Ramos (cell line): ENCODE measurements around the gene NENF.
"Not testable (repeated sequence)": the region's sequence is repeated elsewhere in the genome, so short reads cannot be mapped to it uniquely, and the experiment has no call there.

Source experiments
- in situ Hi-C: fragments of 300-500 bp; cut with MboI; formaldehyde crosslinking; loops from one replicate; pipeline ENCODE4 v1.14.3; 2022; ENCODE audit warnings: low sequenced_read_pairs; ENCODE audit not compliant: unreplicated experiment

The NENF gene

DNA sequence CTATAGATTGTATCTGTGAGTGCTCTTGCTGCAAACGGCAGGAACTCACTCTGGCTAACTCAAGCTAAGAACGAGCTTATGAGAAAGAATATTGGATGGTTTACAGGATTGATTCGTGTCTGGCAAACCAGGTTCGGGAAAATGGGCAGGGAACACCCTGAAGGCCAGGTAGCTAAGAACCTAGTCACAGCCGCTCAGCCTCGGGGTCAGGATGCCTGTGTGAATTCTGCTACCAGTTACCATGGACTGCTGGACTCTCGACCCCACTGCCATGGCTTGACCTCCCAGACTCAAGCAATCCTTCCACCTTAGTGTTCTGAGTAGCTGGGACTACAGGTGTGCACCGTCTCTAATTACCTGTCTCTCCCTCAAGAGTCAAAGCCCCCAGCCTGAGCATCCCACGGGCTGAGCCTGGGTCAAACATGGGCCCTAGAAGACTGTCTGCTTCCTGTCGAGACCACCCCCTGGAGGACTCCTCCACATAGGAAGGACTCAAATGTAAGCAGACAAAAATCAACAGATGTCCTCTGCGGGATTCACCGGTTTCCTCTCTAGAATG lies 45.8 kb downstream of the NENF start:
- in situ Hi-C loops = no loop called here

DNA sequence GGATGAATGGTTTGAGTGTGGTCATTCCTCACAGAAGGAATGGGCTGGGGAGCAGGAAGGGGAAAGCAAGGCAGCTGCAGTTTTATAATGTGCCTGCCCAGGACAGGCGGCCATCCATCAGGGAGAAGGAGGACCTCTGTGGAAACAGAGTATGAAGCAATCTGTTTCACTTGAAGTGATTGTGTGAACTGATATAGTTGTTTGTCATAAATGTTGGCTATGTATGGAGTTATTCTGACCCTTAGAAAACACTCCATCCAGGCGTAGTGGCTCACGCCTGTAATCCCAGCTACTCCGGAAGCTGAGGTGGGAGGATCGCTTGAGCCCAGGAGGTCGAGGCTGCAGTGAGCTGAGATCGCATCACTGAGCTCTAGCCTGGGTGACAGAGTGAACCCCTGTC lies 46.5 kb downstream of the NENF start:
- in situ Hi-C loops = no loop called here

DNA sequence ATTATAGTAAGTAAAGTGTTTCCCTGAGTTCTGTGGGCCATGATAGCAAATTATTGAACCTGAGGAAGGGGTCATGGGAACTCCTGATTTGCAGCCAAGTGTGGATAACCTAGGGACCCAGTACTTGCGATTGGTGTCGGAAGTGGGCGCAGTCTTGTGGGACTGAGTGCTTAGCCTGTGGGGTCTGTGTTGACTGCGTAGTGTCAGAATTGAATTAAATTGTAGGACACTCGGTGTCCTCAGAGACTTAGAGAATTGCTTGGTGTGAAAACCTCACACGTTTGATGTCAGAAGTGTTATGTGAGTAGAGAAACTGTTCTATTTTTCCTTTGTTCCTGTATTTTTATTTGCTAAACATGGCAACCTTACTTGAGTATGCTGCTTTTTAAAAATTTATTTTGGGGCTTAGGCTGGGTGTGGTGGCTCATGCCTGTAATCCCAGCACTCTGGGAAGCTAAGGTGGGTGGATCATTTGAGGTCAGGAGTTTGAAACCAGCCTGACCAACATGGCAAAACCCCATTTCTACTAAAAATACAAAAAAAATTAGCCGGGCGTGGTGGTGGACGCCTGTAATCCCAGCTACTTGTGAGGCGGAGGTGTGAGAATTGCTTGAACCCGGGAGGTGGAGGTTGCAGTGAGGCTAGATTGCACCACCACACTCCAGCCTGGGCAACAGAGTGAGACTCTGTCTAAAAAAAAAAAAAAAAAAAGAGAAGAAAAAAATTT lies 48.2 kb downstream of the NENF start:
- in situ Hi-C loops = not testable (repeated sequence)

DNA sequence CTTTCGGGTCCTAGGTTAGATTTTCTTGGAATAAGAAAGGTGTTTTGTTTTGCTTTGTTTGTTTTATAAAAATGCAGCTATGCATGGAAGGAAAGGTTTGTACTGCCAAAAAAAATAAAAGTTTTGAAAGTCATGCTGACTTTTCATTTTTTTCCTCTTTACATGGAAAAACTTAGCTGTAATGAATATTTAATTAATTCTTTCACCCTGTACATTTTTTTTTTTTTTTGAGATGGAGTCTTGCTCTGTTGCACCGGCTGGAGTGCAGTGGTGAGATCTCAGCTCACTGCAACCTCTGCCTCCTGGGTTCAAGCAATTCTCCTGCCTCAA lies 48.7 kb downstream of the NENF start:
- in situ Hi-C loops = no loop called here

DNA sequence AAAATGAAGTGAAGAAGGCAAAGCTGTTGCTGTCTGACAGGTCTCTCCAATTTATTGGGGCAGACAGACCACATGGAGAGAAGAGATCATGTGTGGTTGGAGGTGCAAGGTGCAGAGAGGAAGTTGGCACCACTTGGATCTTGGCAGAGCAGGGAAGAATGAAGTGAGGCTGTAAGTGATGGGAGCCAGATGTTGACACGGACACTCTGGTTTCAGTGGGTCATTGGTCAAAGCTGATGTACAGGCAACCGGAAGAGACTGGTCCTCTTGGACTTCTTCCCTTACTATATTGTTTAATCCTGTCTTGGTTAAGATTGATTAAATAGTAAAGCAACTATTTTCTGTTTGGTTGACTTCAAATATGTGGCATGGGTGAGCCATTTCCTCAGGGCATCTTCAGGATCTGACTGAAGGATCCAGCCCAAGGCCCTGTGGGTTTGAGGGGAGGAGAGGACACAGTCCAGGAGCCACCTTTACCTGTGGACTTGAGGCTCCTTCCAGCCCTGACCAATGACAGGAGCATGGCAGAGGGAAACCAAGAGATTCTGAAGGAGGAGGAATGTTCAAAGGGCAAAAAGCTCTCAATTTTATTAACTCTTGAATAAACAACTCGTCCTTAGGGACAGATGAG lies 49.4 kb downstream of the NENF start:
- in situ Hi-C loops = no loop called here

DNA sequence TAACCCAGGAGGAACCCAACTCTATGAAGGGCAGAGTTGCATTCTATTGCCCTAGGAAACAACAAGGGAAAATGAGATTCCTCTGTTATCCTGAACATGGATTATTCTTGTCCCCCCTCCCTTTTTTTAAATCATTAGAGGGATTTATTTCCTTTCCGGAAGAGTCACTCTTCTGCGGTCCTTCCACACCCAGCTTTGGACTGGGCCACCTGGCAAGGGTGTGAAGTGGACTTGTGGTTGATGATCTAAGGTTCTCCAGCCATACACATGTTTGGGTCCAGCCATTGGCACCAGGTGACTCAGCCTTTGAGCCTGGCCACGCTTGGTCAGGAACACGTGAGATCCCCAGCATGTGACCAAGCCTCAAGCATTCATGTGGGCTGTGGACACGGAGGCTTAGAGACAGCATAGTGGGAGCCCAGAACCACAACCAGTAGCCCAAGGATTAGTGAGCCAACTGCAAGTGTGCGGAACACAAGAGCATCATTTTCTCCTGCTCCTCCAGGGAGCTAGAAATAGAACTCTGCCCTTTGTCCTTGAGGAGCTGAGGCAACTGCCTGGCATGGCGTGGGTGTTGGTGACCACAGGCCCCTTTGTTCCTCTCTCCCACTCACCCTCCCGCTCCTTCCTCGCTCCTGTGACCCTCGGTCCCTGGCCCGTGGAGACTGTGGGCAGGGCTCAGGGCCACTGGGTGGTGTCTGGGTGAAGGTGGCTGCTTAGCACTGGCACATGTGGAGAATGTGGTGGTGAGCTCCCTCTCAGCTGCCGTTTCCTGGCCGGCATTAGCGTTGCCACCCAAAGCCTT lies 50.1 kb downstream of the NENF start:
- in situ Hi-C loops = no loop called here

DNA sequence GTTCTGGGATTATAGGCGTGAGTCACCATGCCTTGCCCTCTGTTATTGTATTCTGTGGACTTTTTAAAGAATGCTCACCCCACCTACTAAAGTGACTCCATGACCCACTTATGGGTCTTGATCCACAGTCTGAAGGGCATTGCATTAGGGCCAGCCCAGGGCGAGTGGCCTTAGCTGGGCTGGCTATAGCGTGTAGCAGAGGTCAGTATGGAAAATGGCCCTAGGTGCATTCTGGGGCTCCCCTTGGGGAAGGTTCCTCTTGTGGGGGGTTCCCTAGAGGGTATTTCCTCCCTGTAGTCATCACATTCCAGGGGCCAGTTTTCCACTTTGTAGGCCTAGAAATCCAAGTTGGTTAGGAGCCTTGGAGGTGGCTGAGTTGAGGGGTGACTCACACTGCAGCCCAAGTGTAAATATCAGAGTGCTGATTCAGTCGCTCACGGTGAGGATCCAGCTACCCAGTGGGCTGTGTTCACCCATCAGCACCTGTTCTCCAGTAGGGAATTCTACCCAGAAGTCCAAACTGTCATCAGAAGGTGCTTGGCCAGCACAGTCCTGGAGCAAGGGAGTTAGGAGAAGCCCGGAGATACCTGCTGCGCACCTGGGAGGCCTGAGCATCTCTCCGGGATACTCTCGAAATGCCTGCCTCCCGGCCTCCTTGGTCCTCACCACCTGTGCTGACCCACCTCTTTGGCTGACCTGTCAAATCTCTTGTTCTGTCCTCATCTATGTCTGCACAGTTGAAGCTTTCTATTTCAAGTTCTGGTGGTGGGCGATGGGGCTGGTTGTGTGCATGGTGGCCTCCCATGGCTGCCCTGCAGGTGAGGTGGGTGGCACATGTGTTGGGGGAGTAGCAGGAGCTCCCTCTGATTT lies 52.2 kb downstream of the NENF start:
- in situ Hi-C loops = no loop called here

DNA sequence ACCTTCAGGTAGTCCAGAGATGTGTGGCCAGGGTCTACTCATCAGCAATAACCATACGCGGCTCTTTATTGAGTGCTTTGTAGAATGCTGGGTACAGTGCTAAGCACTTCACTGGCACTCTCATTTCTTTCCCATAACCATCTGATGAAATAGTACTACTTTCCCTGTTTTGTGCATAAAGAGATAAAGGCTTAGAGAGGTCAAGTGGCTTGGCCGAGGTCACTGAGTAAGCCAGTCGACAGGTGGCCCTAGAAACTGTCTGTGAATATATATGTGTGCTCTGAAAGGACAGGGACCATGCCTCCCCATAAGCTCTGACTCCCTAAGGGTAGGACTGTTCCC lies 52.8 kb downstream of the NENF start:
- in situ Hi-C loops = no loop called here

DNA sequence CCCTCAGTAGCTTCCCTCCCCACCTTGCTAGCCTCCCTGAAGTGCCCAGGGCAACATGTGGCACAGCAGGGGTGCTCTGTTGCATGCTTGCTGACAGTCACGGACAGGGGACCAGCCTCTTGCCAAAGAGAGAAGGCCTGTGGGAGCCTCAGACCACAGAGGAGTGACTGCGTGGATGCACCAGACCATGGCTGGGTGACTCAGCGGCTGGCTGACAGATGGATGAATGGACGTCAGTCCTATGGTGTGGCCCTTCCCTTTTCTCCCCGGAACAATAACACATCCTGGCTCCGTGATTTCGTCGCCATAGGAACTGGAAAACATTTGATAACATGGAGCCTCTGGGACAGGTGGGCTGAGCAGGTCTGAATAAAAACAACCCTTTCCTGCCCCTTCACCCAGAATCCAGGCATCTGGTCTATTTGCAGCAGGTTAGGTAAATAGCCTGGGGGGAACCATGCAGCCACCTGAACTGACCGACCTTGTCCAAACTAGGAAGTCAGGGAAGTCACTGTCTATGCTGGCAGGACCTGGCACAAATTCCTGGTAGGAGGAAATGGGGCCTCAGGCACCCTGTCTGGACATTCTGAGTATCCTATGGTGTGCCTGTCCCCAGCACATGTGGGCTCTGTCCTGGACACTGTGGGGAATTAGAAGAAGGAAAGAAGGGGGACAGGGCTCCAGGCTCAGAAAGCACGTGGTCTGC lies 53.3 kb downstream of the NENF start:
- in situ Hi-C loops = no loop called here

DNA sequence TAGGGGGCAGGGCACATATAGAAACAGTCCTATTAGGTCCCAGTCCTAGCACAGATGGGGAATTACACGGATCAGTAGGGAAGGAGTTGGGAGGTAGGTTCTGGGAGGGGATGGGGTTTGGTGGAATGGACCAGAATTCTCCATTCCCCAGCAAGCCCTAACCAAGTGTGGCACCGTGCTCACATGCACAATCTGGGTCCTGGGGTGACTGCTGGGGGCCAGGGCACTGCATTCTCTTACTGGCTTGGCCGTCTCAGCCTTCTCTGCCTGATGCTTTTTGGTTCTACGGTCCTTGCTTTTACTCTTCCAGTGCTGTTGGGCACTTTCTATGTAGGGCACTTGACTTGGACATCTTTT lies 53.9 kb downstream of the NENF start:
- in situ Hi-C loops = no loop called here

DNA sequence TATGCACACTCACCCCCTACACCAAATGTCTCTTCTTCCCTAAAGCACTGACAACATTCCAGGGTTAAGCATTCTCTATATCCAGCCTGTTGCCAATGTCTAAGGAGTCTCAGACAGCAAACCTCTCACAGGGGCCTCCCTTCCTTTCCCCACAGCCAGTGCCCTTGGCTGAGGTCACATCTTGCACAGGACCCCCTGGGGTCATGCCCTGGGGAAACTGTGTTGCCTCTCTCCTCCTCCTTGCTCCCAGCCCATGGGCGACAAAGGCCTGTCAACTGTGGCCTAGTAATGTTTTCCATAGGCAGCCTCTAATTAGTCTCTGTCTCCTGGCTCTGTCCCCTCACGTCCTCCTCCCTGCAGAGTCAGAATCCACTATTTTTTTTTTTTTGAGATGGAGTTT lies 54.6 kb downstream of the NENF start:
- in situ Hi-C loops = no loop called here

DNA sequence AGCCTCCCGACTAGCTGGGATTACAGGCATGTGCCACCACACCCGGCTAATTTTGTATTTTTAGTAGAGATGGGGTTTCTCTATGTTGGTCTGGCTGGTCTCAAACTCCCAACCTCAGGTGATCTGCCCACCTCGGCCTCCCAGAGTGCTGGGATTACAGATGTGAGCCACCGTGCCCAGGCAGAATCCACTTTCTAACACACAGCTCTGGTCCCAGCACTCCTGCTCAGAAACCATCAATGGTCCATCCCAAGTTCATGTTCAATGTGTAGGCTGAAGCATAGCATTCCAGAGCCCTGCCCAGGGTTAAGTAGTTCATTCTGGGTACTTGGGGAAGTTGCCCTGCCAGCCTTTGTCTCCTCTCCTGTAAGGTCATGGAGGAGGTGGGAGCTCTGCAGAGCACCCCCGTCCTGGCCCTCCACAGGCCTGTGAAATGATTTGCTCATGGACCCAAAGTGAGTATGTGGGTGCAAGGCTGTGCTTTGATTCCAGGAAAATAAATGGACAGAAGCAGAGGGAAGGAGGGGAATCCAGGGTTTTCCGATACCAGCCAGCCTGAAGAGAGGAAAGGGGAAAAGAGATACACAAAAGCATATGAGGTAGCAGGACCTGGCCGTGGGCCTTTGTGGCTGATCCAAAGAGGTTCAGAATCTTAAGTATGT lies 55.2 kb downstream of the NENF start:
- in situ Hi-C loops = no loop called here

DNA sequence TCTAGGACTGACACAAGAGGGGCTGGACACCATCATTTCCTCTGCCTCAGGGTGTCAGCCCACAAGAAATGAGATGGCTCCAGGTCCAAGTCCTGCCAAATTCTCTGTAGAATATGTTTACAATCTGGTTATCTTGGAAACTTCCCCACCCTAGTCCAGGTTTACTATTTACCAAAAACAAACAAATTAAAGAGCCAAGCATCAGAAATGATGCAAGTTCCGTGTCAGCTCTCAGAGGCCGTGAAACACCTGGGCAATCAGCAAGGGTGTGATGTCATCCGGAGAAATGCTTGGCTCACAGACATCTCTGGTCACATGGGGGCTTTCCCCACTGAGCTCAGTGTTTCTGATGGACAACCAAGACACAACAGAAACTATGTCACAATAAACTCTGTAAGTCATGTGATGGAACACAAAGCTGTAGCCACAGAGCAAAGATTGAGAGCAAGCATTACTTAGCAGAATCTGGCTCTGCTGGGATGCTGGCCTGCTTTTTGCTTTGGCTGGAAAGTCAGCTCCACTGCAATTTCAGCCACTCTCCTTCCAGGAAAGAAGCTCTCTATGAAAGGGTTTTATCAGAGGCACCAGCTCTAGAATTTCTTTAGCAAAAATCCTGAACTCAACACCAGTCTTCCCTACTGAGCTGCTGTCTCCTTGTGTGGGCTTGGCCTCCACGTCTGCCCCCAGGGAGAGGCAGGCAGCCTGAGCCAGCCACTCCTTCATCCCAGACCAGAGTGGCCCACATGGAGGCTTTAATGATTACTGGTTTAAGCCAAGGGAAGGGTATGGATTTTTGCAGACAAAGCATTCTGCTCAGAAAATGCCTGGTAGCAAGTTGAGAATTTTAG lies 55.9 kb downstream of the NENF start:
- in situ Hi-C loops = no loop called here

DNA sequence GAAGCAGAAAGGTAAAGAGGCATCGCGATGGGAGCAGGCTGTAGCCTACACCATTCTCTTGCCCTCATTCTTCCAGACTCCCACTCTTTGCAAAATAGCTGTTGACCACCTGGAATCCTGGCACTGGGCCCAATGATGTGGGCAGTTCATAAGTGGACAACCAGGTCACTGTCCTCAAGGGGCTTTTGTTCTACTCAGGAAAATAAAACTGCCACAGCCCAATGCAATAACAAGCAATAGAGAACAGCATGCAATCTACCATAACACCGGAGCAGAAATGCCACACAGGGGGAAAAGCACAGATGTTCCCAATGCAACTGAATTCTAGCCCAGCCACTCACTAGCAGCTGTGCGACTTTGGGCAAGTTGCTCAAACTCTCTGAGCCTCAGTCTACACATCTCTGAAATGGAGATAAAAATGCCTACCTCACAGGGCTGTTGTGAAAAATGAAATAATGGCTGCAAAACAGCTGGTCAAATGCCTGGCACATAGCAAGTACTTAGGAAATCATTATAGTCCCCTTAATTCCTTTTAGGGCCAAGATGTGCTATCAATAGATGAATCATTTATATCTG lies 56.7 kb downstream of the NENF start:
- in situ Hi-C loops = no loop called here

DNA sequence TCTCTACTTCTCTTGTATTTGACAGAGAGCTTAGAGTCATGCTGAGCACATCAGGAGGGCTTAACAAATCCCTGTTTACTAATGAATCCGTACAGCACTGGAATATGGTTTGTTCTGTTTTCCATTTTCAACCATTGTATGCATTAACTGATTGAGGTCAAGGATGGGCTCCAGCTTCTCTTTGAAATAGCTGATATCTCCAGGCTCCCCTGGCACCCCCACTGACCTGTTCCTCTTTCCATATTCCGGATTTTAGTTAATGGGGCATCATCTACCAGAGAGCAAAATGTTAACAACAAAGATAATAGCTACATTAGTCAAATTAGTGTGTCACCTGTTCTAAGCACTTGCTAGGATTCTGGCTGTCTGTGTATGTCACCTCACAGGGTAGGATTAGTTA lies 57.6 kb downstream of the NENF start:
- in situ Hi-C loops = no loop called here

DNA sequence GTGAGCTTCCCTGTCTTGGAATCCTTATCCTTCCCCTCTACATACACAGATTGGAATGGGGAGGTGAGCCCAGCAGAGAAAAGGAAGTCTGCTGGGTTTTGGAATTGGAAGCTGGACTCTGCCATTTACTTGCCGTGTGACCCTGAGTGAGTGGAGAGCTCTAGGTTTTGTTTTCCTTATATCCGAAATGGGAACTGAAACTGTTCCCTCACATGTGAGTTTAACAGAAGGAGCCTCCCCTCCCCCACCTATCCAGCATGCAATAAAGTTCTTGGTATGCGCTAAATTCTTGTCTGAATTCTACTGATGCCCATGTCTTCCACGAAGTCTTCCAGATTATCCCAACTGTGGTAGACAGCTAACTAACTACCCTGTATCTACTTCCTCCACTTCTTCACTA lies 58.7 kb downstream of the NENF start:
- in situ Hi-C loops = no loop called here
